ENCODE data around the gene KDM4D.
"Not testable (repeated sequence)": the region's sequence is repeated elsewhere in the genome, so short reads cannot be mapped to it uniquely, and the experiment has no call there.

The KDM4D gene

GRCh38 chr11:94932072-94932471 lies 41.4 kb upstream of the KDM4D start:
- peak; percentile 97 for TF ChIP-seq ZNF8 (CRISPR knock-in tag; IDR thresholded peaks at IDR 0.05)
- not testable (repeated sequence) for ATAC-seq

- TF ChIP-seq CSDC2 (CRISPR knock-in tag; IDR thresholded peaks at IDR 0.05) (no peak), TCF4 (CRISPR knock-in tag; IDR thresholded peaks at IDR 0.05; ENCODE audit: borderline replicate concordance) (peak; percentile 80)
- peak; percentile 18 for ATAC-seq
Observed at GRCh38 chr11:94932503-94932902, 41.0 kb upstream of the KDM4D start.

- ATAC-seq, result peak; percentile 97
- TF ChIP-seq, protein P1, sequence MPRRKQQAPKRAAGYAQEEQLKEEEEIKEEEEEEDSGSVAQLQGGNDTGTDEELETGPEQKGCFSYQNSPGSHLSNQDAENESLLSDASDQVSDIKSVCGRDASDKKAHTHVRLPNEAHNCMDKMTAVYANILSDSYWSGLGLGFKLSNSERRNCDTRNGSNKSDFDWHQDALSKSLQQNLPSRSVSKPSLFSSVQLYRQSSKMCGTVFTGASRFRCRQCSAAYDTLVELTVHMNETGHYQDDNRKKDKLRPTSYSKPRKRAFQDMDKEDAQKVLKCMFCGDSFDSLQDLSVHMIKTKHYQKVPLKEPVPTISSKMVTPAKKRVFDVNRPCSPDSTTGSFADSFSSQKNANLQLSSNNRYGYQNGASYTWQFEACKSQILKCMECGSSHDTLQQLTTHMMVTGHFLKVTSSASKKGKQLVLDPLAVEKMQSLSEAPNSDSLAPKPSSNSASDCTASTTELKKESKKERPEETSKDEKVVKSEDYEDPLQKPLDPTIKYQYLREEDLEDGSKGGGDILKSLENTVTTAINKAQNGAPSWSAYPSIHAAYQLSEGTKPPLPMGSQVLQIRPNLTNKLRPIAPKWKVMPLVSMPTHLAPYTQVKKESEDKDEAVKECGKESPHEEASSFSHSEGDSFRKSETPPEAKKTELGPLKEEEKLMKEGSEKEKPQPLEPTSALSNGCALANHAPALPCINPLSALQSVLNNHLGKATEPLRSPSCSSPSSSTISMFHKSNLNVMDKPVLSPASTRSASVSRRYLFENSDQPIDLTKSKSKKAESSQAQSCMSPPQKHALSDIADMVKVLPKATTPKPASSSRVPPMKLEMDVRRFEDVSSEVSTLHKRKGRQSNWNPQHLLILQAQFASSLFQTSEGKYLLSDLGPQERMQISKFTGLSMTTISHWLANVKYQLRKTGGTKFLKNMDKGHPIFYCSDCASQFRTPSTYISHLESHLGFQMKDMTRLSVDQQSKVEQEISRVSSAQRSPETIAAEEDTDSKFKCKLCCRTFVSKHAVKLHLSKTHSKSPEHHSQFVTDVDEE (CRISPR knock-in tag; IDR thresholded peaks at IDR 0.05), result no peak
- TF ChIP-seq BACH2 (CRISPR knock-in tag; IDR thresholded peaks at IDR 0.05; ENCODE audit: borderline replicate concordance) (no peak), OSR1 (CRISPR knock-in tag; IDR thresholded peaks at IDR 0.05) (no peak), PATZ1 (CRISPR knock-in tag; IDR thresholded peaks at IDR 0.05; ENCODE audit: borderline replicate concordance) (0 out of 2 replicates have a peak, but pooled peaks have one; percentile 37), ISL1 (CRISPR knock-in tag; IDR thresholded peaks at IDR 0.05) (peak; percentile 78), ESRRG (CRISPR knock-in tag; IDR thresholded peaks at IDR 0.05) (no peak), TCF4 (CRISPR knock-in tag; IDR thresholded peaks at IDR 0.05; ENCODE audit: borderline replicate concordance) (peak; percentile 73), ZNF8 (CRISPR knock-in tag; IDR thresholded peaks at IDR 0.05) (no peak), CSDC2 (CRISPR knock-in tag; IDR thresholded peaks at IDR 0.05) (no peak), TOX (CRISPR knock-in tag; IDR thresholded peaks at IDR 0.05; ENCODE audit: borderline replicate concordance) (no peak; the same call in 1 of the 2 replicates)
- TF ChIP-seq, protein P2, sequence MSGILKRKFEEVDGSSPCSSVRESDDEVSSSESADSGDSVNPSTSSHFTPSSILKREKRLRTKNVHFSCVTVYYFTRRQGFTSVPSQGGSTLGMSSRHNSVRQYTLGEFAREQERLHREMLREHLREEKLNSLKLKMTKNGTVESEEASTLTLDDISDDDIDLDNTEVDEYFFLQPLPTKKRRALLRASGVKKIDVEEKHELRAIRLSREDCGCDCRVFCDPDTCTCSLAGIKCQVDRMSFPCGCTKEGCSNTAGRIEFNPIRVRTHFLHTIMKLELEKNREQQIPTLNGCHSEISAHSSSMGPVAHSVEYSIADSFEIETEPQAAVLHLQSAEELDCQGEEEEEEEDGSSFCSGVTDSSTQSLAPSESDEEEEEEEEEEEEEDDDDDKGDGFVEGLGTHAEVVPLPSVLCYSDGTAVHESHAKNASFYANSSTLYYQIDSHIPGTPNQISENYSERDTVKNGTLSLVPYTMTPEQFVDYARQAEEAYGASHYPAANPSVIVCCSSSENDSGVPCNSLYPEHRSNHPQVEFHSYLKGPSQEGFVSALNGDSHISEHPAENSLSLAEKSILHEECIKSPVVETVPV (CRISPR knock-in tag; IDR thresholded peaks at IDR 0.05), result no peak
- TF ChIP-seq, protein P3, sequence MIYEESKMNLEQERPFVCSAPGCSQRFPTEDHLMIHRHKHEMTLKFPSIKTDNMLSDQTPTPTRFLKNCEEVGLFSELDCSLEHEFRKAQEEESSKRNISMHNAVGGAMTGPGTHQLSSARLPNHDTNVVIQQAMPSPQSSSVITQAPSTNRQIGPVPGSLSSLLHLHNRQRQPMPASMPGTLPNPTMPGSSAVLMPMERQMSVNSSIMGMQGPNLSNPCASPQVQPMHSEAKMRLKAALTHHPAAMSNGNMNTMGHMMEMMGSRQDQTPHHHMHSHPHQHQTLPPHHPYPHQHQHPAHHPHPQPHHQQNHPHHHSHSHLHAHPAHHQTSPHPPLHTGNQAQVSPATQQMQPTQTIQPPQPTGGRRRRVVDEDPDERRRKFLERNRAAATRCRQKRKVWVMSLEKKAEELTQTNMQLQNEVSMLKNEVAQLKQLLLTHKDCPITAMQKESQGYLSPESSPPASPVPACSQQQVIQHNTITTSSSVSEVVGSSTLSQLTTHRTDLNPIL (CRISPR knock-in tag; IDR thresholded peaks at IDR 0.05; ENCODE audit: low read depth), result peak; percentile 75; the same call in 1 of the 2 replicates
- TF ChIP-seq, protein P4, sequence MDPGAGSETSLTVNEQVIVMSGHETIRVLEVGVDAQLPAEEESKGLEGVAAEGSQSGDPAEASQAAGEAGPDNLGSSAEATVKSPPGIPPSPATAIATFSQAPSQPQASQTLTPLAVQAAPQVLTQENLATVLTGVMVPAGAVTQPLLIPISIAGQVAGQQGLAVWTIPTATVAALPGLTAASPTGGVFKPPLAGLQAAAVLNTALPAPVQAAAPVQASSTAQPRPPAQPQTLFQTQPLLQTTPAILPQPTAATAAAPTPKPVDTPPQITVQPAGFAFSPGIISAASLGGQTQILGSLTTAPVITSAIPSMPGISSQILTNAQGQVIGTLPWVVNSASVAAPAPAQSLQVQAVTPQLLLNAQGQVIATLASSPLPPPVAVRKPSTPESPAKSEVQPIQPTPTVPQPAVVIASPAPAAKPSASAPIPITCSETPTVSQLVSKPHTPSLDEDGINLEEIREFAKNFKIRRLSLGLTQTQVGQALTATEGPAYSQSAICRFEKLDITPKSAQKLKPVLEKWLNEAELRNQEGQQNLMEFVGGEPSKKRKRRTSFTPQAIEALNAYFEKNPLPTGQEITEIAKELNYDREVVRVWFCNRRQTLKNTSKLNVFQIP (CRISPR knock-in tag; IDR thresholded peaks at IDR 0.05; ENCODE audit: borderline replicate concordance, low read depth), result no peak
Observed at GRCh38 chr11:94933223-94934130, 40.0 kb upstream of the KDM4D start.

DNA sequence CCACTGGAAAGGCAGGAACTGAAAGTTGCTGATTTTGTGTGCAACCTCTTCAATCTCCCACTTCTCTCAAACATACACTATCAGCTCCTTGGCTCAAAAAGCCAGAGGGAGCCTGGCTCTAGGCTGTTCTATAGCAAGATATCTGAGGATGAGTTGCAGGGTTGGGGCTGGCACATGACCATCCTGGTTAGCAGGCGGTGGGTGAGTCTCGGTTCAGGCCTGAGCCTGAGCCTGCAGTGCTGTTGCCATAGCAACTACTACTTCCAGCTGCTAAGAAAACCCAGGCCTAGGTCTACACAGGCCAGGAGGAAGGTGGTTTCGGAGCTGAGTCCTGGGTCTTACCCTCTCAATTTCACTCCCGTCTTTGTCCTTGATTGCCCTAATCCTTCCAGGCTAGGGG lies 39.1 kb upstream of the KDM4D start:
- peak; percentile 45 for ATAC-seq
- TF ChIP-seq CSDC2 (CRISPR knock-in tag; IDR thresholded peaks at IDR 0.05) (no peak), RARB (CRISPR knock-in tag; IDR thresholded peaks at IDR 0.05) (no peak), OSR1 (CRISPR knock-in tag; IDR thresholded peaks at IDR 0.05) (no peak), SNAI2 (CRISPR knock-in tag; IDR thresholded peaks at IDR 0.05) (no peak), ESRRG (CRISPR knock-in tag; IDR thresholded peaks at IDR 0.05) (no peak), ZNF70 (CRISPR knock-in tag; IDR thresholded peaks at IDR 0.05) (no peak), BACH2 (CRISPR knock-in tag; IDR thresholded peaks at IDR 0.05; ENCODE audit: borderline replicate concordance) (no peak), PATZ1 (CRISPR knock-in tag; IDR thresholded peaks at IDR 0.05; ENCODE audit: borderline replicate concordance) (no peak), ZFP30 (CRISPR knock-in tag; IDR thresholded peaks at IDR 0.05) (no peak), ZNF8 (CRISPR knock-in tag; IDR thresholded peaks at IDR 0.05) (no peak)
- TF ChIP-seq, protein P3 (CRISPR knock-in tag; IDR thresholded peaks at IDR 0.05; ENCODE audit: low read depth), result no peak
- TF ChIP-seq, protein P1 (CRISPR knock-in tag; IDR thresholded peaks at IDR 0.05), result no peak

All from SK-N-SH treated with all-trans-retinoic acid at 6 μM for 48 hours (cell line).